Endothelial cell of umbilical vein (primary cell): ENCODE data around the gene B4GALT5. TPM values are rescaled to one million over a fixed set of nuclear protein-coding genes. Genes with fewer than 3 reads are reported as not detected.
"Not testable (repeated sequence)": the region's sequence is repeated elsewhere in the genome, so short reads cannot be mapped to it uniquely, and the experiment has no call there.

Experiments used
- BruUV-seq: library from RNA; stranded (reverse); fragments of 400-500 nt; replicated peaks from 2 replicates; lab custom pipeline; 2021; lab: Mats Ljungman, UMichigan
- CTCF ChIA-PET: fragments of 300-600, 350-600 bp; sonication (Branson Sonifier 250); formaldehyde crosslinking; loops from one replicate; lab custom pipeline; 2021; ENCODE audit warnings: antibody characterized with exemption, inconsistent platforms; lab: Charles Lee
- POLR2A ChIA-PET: fragments of 300-600, 350-600 bp; sonication (Branson Sonifier 250); formaldehyde crosslinking; loops from one replicate; lab custom pipeline; 2021; ENCODE audit warnings: antibody characterized with exemption, inconsistent platforms; lab: Charles Lee
- DNase-seq: peaks from one replicate; pipeline ENCODE4 v3.0.0-alpha.2; 2011; ENCODE audit warnings: low read depth, low spot score
- FAIRE-seq: peaks from 2 replicates; lab custom pipeline; 2011; peaks lifted over from hg19 to GRCh38; lab: Jason Lieb, UNC
- H2AFZ ChIP-seq: 2 replicates; pipeline ENCODE4 v1.6.0; 2012; ENCODE audit warnings: low read depth, low read length, control low read depth, inconsistent platforms
- H3K27ac ChIP-seq: 2 replicates; pipeline ENCODE4 v1.5.1; 2011; ENCODE audit warnings: low read depth, mild to moderate bottlenecking, control low read depth, low read length, moderate library complexity; ENCODE audit not compliant: insufficient read depth
- H3K27me3 ChIP-seq, 2 experiments: 2 replicates each; pipeline versions ENCODE4 v1.6.0 to v1.6.1; 2011; ENCODE audit warnings: low read length in 2 of 2, mixed read lengths in 1 of 2; ENCODE audit not compliant: control insufficient read depth in 2 of 2, insufficient read depth in 2 of 2
- H3K36me3 ChIP-seq, 2 experiments: 2 replicates in 1 of 2; 3 replicates in 1 of 2; pipeline ENCODE4 v1.5.1; 2011; ENCODE audit warnings: low read length in 2 of 2, mild to moderate bottlenecking in 1 of 2, moderate library complexity in 1 of 2; ENCODE audit not compliant: control insufficient read depth in 2 of 2, insufficient read depth in 2 of 2; ENCODE audit errors: extremely low read depth in 1 of 2
- H3K4me1 ChIP-seq: 3 replicates; pipeline ENCODE4 v1.5.1; 2011; ENCODE audit warnings: mild to moderate bottlenecking, low read length; ENCODE audit not compliant: control insufficient read depth, insufficient read depth; ENCODE audit errors: extremely low read depth
- H3K4me2 ChIP-seq: 2 replicates; pipeline ENCODE4 v1.6.1; 2011; ENCODE audit warnings: low read length, control low read depth, mixed read lengths; ENCODE audit not compliant: insufficient read depth
- H3K4me3 ChIP-seq, 3 experiments: fragments of 200-600 bp in 1 of 3; sonication (generic), shearing (Covaris generic) in 1 of 3; replicated peaks in 1 of 3; 2 replicates each; pipeline ENCODE4 v1.5.1; 2011 to 2016; ENCODE audit warnings: control low read depth in 3 of 3, low read length in 3 of 3, mild to moderate bottlenecking in 2 of 3, inconsistent platforms in 1 of 3, low read depth in 1 of 3, moderate library complexity in 1 of 3; ENCODE audit not compliant: insufficient read depth in 1 of 3
- H3K79me2 ChIP-seq: 2 replicates; pipeline ENCODE4 v1.6.0; 2012; ENCODE audit warnings: low read length, inconsistent platforms; ENCODE audit not compliant: control insufficient read depth, insufficient read depth
- H3K9ac ChIP-seq: replicated peaks from 2 replicates; pipeline ENCODE3; 2011; ENCODE audit warnings: low read length, control low read depth; ENCODE audit not compliant: insufficient read depth; ENCODE audit errors: extremely low read depth
- H3K9me1 ChIP-seq: replicated peaks from 3 replicates; pipeline ENCODE4 v1.6.0; 2011; ENCODE audit warnings: mild to moderate bottlenecking, low read length; ENCODE audit not compliant: control insufficient read depth, insufficient read depth; ENCODE audit errors: extremely low read depth
- H3K9me3 ChIP-seq: replicated peaks from 2 replicates; pipeline ENCODE4 v1.5.1; 2012; ENCODE audit warnings: low read length, inconsistent platforms; ENCODE audit not compliant: control insufficient read depth, insufficient read depth
- H4K20me1 ChIP-seq: replicated peaks from 2 replicates; pipeline ENCODE3; 2011; ENCODE audit warnings: mild to moderate bottlenecking, low read length; ENCODE audit not compliant: control insufficient read depth, insufficient read depth; ENCODE audit errors: extremely low read depth
- EZH2 ChIP-seq: IDR thresholded peaks from 2 replicates; pipeline ENCODE4 v1.6.1; 2012; ENCODE audit warnings: borderline replicate concordance, low read depth, mild to moderate bottlenecking, moderate library complexity, low read length, inconsistent platforms; ENCODE audit not compliant: severe bottlenecking
- JUN ChIP-seq: IDR thresholded peaks from 2 replicates; pipeline ENCODE4 v1.6.1; 2011; ENCODE audit warnings: borderline replicate concordance, low read depth; ENCODE audit not compliant: insufficient read length, insufficient read depth
- POLR2A ChIP-seq: IDR thresholded peaks from 2 replicates; pipeline ENCODE4 v1.6.1; 2012; ENCODE audit warnings: low read depth, mild to moderate bottlenecking, control low read depth, low read length
- dilution Hi-C: fragments of 300-500 bp; cut with MboI; formaldehyde crosslinking; loops from one replicate; pipeline ENCODE4 v1.15.0; 2019; ENCODE audit warnings: low sequenced_read_pairs; ENCODE audit not compliant: extremely low pct_ligation_motif_present
- intact Hi-C: fragments of 100-400 bp; cut with micrococcal nuclease; formaldehyde crosslinking; loops from one replicate; pipeline ENCODE4 v1.10.0; 2022
- polyA plus RNA-seq, 4 experiments: library from polyadenylated mRNA; depleted of rRNA in 3 of 4; stranded (reverse) in 3 of 4; unstranded in 1 of 4; fragments of >200 nt; gene quantifications; 2 replicates each; pipeline versions ENCODE4 v1.2.1 to v1.2.3, GENCODE V29; 2011 to 2012; ENCODE audit warnings: missing spikeins in 1 of 4
- total RNA-seq: library from RNA; stranded (reverse); gene quantifications from 2 replicates; pipeline ENCODE4 v1.2.3, GENCODE V29; 2021
- TF ChIP-seq, protein P1 (sequence below): IDR thresholded peaks from 2 replicates; pipeline ENCODE4 v1.6.1; 2011; ENCODE audit not compliant: insufficient read depth, insufficient read length

B4GALT5 gene
- total and polyA plus RNA-seq, 2 donors (not counting 3 experiments of a cell fraction or from before 2014, with no cell fraction given) = 54.4 to 70.1 TPM

DNA sequence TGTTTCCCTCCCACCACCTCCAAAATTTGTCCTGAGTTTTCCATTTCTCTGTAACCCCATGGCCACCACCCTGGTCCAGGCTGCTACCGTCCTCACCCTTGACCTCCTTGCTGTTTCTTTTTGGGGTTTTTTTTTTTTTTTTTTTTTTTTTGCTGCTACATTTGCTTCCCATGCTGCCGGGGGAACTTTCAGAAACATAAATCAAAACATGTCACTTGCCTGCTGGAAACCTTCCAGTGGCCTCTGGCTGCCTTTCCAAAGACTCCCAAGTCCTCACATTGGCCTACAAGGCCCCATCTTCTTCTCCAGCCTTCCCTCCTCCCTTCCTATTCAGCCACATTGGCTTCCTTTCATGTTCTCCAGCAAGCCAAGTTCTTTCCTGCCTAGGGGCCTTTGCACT is 95.4 kb downstream of the B4GALT5 start:
- dilution Hi-C loops = no loop called here
- H3K4me2 ChIP-seq = no peak overlapping the region
- BruUV-seq = no TSS peak
- TF ChIP-seq, protein P1, sequence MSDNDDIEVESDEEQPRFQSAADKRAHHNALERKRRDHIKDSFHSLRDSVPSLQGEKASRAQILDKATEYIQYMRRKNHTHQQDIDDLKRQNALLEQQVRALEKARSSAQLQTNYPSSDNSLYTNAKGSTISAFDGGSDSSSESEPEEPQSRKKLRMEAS = no peak
- TF ChIP-seq JUN = no peak
- TF ChIP-seq EZH2 = no peak
- no peak for TF ChIP-seq POLR2A
- H3K9me3 ChIP-seq = no peaks in the 10 kb centered on the region
- no peak overlapping the region for H2AFZ ChIP-seq
- no peaks in the 10 kb centered on the region for H4K20me1 ChIP-seq
- H3K9ac ChIP-seq = no peak overlapping the region
- H3K27me3 ChIP-seq = no peaks in the 10 kb centered on the region
- no peaks in the 10 kb centered on the region for H3K4me1 ChIP-seq
- no peak for FAIRE-seq
- intact Hi-C loops = no loop called here
- no peak overlapping the region for H3K27ac ChIP-seq
- ChIA-PET CTCF (no interaction called here), POLR2A (no interaction called here)
- H3K36me3 ChIP-seq = no peaks in the 10 kb centered on the region
- DNase-seq = no peak
- H3K79me2 ChIP-seq = no peaks in the 10 kb centered on the region
- H3K9me1 ChIP-seq = no peaks in the 10 kb centered on the region
- H3K4me3 ChIP-seq = no peak overlapping the region

DNA sequence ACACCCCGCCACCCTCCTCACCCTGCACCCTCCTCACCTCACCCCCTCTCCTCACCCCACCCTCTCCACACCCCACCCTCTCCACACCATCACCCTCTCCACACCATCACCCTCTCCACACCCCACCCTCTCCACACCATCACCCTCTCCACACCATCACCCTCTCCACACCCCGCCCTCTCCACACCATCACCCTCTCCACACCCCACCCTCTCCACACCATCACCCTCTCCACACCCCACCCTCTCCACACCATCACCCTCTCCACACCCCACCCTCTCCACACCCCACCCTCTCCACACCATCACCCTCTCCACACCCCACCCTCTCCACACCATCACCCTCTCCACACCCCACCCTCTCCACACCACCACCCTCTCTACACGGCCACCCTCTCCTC is 96.3 kb downstream of the B4GALT5 start:
- dilution Hi-C loops, intact Hi-C loops: not testable (repeated sequence)

More for the DNA sequence above, 96.3 kb downstream of the B4GALT5 start:
- H3K9ac ChIP-seq, H3K4me2 ChIP-seq, BruUV-seq, H3K27ac ChIP-seq, H3K79me2 ChIP-seq, H3K27me3 ChIP-seq, CTCF ChIA-PET, POLR2A ChIA-PET, H3K36me3 ChIP-seq, DNase-seq, H3K9me3 ChIP-seq, H3K9me1 ChIP-seq, H2AFZ ChIP-seq, H3K4me1 ChIP-seq, FAIRE-seq, H4K20me1 ChIP-seq, H3K4me3 ChIP-seq: not testable (repeated sequence)
